Lower leg skin (tissue), 4 donors: Measurements from ENCODE around the gene JSRP1. TPM values are rescaled to one million over a fixed set of nuclear protein-coding genes. Genes with fewer than 3 reads are reported as not detected.

Source experiments
- DNase-seq, 2 donors: peaks; one replicate each; pipeline ENCODE4 v3.0.0-alpha.2; 2019; ENCODE audit warnings: low spot score in 2 of 2
- H3K4me3 ChIP-seq: fragments of 200-600 bp; sonication (generic); 2 replicates; pipeline ENCODE4 v1.5.1; 2017; ENCODE audit warnings: mild to moderate bottlenecking, low read depth; ENCODE audit not compliant: poor library complexity, severe bottlenecking
- CTCF ChIP-seq, 3 donors: fragments of 450-650 bp; IDR thresholded peaks; one replicate each; pipeline ENCODE4 v1.5.1; 2016; ENCODE audit warnings: antibody characterized with exemption in 3 of 3, mild to moderate bottlenecking in 3 of 3, moderate library complexity in 2 of 3
- POLR2A ChIP-seq, 2 donors: fragments of 450-650 bp; IDR thresholded peaks; one replicate each; pipeline ENCODE4 v1.6.1; 2016 to 2017; ENCODE audit warnings: antibody characterized with exemption in 2 of 2, mild to moderate bottlenecking in 1 of 2, moderate library complexity in 1 of 2
- WGBS, 2 donors: methylation state at CpG; one replicate each; pipeline ENCODE4 v1.1.5; 2018; 5-methylcytosine and 5-hydroxymethylcytosine counted together
- intact Hi-C: fragments of 100-400 bp; cut with DNase I; formaldehyde crosslinking; loops from one replicate; pipeline ENCODE4 v1.15.0; 2023; ENCODE audit warnings: low total_unique reads
- total RNA-seq, 4 donors: library from RNA; depleted of rRNA; stranded (reverse); fragments of >200 nt; gene quantifications; one replicate each; pipeline ENCODE4 v1.1.0, GENCODE V29; 2016

JSRP1 gene
- total RNA-seq, 4 donors from 2014 or later, result not detected

- intact Hi-C loops, result no loop called here
- TF ChIP-seq CTCF (IDR thresholded peaks at IDR 0.05) (no peak), POLR2A (IDR thresholded peaks at IDR 0.05) (no peak)
- no peak within 1 kb of the TSS for H3K4me3 ChIP-seq
- no peak for DNase-seq
- 67 to 79% methylated on average over 9 to 18 of the region's 27 CpGs for WGBS, 2 donors
These were observed 7.0 kb downstream of the JSRP1 start, which contains the start of gene AMH for GRCh38 chr19:2249010-2249866. Gene AMH, plus strand, starts transcription at chr19:2249323. Its CDS starts 10 bp downstream, at chr19:2249333.

DNA sequence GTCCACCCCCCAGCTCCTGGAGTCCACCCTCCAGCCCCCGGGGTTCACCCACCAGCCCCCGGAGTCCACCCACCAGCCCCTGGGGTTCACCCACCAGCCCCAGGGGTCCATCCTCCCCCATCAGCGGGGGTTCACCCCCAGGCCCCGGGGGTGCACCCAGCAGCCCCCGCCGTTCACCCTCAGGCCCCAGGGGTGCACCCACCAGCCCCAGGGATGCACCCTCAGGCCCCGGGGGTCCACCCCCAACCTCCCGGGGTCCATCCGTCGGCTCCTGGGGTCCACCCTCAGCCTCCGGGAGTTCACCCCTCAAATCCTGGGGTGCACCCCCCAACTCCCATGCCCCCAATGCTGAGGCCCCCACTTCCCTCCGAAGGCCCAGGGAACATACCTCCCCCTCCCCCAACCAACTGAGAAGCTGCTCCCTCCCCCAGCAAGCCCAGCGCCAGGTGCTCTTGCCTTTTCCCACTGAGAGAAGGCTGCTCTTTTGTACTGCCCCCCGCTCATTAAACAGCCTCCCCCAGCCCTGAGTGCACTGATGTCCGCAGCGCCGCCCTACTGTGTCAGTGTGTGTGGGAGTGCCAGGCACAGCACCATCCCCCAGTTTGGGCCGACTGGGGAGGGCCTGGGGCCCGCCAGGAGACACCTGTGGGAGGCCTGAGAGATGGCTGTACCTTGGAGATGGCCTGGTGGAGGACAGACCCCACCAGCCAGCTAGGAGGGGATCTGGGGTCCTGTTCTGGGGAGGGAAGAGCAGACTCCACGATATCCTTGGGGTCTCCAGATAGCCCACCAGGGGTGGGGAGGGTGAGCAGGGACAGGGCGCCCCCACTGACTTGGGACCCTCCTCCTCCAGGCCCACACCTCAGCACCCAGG, 7.8 kb downstream of the JSRP1 start:
- intact Hi-C loops, result no loop called here
- no peak for TF ChIP-seq CTCF (IDR thresholded peaks at IDR 0.05)
- no peak for TF ChIP-seq POLR2A (IDR thresholded peaks at IDR 0.05)
- WGBS, 2 donors, result 81 to 83% methylated on average over 13 to 16 of the region's 21 CpGs

DNA sequence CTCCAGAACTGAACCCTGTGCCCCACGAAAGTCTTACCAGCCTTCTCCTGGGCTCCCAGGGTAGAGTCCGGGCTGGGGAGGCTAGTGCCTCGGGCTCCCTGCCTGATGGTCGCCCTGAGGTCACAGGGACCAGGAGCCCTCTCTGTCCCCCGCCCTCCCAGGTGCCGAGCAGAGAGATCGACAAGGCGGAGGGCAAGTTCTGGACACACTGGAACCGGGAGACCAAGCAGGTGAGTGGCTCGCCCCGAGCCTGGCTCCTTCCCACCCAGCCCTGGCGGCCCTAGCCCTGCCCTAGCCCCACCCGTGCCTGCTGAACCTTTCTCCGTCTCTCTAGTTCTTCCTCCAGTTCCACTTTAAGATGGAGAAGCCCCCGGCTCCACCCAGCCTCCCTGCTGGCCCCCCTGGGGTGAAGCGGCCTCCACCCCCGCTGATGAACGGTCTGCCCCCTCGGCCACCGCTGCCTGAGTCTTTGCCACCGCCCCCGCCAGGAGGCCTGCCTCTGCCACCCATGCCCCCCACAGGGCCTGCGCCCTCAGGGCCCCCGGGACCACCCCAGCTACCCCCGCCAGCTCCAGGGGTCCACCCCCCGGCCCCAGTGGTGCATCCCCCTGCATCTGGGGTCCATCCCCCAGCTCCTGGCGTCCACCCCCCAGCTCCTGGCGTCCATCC, 8.7 kb downstream of the JSRP1 start:
- H3K4me3 ChIP-seq, result no peak overlapping the region
- WGBS, 2 donors, result 87% methylated on average over 22 to 26 of the region's 28 CpGs
- DNase-seq, result no peak
- intact Hi-C loops, result no loop called here
- no peak for TF ChIP-seq POLR2A (IDR thresholded peaks at IDR 0.05)
- no peak for TF ChIP-seq CTCF (IDR thresholded peaks at IDR 0.05)

More for the DNA sequence above, 7.8 kb downstream of the JSRP1 start:
- no peak overlapping the region for H3K4me3 ChIP-seq
- no peak for DNase-seq

- H3K4me3 ChIP-seq, result no peak overlapping the region
- 78 to 96% methylated on average over 13 to 18 of the region's 26 CpGs for WGBS, 2 donors
- TF ChIP-seq POLR2A (IDR thresholded peaks at IDR 0.05) (no peak), CTCF (IDR thresholded peaks at IDR 0.05) (no peak)
- no peak for DNase-seq
- intact Hi-C loops, result no loop called here
These were observed 9.3 kb downstream of the JSRP1 start for GRCh38 chr19:2246801-2247361.

- 92% methylated on average over 25 of the region's 25 CpGs for WGBS, 2 donors
- intact Hi-C loops, result no loop called here
- TF ChIP-seq POLR2A (IDR thresholded peaks at IDR 0.05), result no peak
- no peak for TF ChIP-seq CTCF (IDR thresholded peaks at IDR 0.05)
- no peak overlapping the region for H3K4me3 ChIP-seq
- DNase-seq, result no peak
These were observed 10.1 kb downstream of the JSRP1 start for GRCh38 chr19:2246014-2246620.
